Duodenal mucosa (tissue), 2 donors: ENCODE data around the gene ALMS1.
"Not testable (repeated sequence)": the region's sequence is repeated elsewhere in the genome, so short reads cannot be mapped to it uniquely, and the experiment has no call there.

Experiments used
- H3K27ac ChIP-seq: one replicate; pipeline ENCODE4 v1.7.0; 2013; ENCODE audit warnings: low read depth, low read length
- H3K27me3 ChIP-seq, 2 donors: one replicate each; pipeline ENCODE4 v1.7.0; 2013; ENCODE audit warnings: low read length in 2 of 2, control low read depth in 1 of 2; ENCODE audit not compliant: insufficient read depth in 2 of 2, control insufficient read depth in 1 of 2
- H3K36me3 ChIP-seq, 2 donors: one replicate each; pipeline ENCODE4 v1.7.0; 2013; ENCODE audit warnings: low read length in 2 of 2, control low read depth in 1 of 2; ENCODE audit not compliant: insufficient read depth in 2 of 2, control insufficient read depth in 1 of 2
- H3K4me1 ChIP-seq, 2 donors: one replicate each; pipeline ENCODE4 v1.7.0; 2013; ENCODE audit warnings: low read length in 2 of 2, control low read depth in 1 of 2; ENCODE audit not compliant: insufficient read depth in 2 of 2, control insufficient read depth in 1 of 2
- H3K4me3 ChIP-seq, 2 donors: one replicate each; pipeline ENCODE4 v1.7.0; 2013; ENCODE audit warnings: low read length in 2 of 2, low read depth in 1 of 2
- H3K9ac ChIP-seq, 2 donors: one replicate each; pipeline ENCODE4 v1.7.0; 2013; ENCODE audit warnings: low read length in 2 of 2, low read depth in 1 of 2
- H3K9me3 ChIP-seq, 2 donors: one replicate each; pipeline ENCODE4 v1.7.0; 2013; ENCODE audit warnings: low read length in 2 of 2, control low read depth in 1 of 2; ENCODE audit not compliant: control insufficient read depth in 1 of 2

ALMS1 gene

DNA sequence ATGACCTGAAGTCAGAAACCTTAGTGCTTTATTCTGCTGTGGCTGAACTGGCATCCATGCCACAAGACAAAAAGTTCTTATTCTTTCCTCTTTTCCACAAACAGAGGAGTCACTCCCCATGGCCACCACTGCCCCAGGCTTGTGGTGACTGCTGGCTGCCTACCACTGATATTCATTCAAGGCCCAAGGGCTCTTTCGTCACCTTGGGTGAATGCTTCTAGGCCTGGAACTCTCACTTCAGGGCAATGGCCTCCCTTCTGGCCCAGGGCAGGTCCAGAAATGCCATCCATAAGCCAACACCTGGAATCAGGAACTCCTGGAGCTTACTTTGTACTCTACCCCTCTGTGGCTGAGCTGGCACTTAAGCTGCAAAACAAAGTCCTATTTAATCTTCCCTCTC, 146.7 kb downstream of the ALMS1 start:
- H3K9me3 ChIP-seq, result peaks cover 7 to 8% of the 10 kb centered on the region in 2 donors
- H3K36me3 ChIP-seq, result peaks cover 3 to 14% of the 10 kb centered on the region in 2 donors
- no peak overlapping the region for H3K9ac ChIP-seq
- no peak overlapping the region for H3K4me3 ChIP-seq
- H3K27me3 ChIP-seq, result no peaks in the 10 kb centered on the region
- H3K4me1 ChIP-seq, result no peaks in the 10 kb centered on the region
- H3K27ac ChIP-seq, result no peak overlapping the region

DNA sequence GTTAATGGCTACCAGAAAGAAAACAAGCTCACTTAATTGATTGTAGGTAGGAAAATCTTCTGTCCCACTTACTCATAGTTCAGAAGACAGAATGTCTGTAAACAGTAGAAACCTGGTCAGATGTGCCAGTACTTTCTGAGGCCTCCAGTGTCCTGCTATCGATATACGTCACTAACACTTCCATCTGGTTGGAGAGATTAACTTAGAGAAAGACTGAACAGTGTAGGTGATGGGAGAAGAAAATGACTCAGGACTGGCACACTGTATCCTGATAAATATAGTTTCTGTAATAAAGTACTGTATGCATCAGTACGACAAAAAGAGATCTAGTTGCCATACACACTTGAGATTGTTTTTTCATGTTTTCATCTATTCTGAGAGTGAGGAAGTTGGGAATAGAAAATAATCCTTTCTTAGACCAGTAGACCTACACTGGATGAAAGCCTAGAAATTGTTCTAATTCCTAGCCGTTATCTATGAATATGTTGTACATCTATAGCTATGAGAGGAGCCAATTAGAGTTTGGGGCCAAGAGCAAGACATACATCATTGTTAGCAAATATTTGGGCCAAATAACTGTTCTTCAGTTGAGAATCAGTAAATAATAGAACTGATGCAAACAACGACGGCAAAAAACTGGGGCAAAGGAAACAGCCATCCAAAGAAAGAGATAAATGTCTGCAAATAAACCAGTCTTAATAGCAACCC, 150.7 kb downstream of the ALMS1 start:
- H3K4me1 ChIP-seq, result no peaks in the 10 kb centered on the region
- H3K27ac ChIP-seq, result no peak overlapping the region
- H3K27me3 ChIP-seq, result no peaks in the 10 kb centered on the region
- peaks cover 3 to 14% of the 10 kb centered on the region in 2 donors for H3K36me3 ChIP-seq
- no peaks in the 10 kb centered on the region for H3K9me3 ChIP-seq
- H3K4me3 ChIP-seq, result no peak overlapping the region
- H3K9ac ChIP-seq, result no peak overlapping the region

DNA sequence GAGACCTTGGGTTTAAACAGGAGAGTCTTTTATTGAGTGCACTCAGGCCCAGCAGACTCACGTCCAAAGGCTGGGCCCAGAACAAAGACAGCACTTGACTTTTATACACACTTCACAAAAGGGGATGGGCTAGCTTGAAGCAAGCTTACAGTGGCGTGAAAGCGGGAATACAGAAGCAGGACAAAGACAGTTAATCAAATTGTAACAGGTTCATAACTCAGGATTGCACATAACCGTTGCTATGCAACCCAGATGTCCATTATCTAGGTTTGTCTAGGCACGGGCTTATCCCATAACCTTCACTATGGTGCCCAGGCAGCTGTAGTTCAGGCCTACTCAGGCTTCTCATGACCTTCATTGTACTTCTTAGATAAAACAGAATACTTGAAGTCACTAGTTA, 175.2 kb downstream of the ALMS1 start:
- not testable (repeated sequence) for H3K4me3 ChIP-seq, H3K4me1 ChIP-seq, H3K9ac ChIP-seq, H3K27ac ChIP-seq, H3K27me3 ChIP-seq, H3K36me3 ChIP-seq, H3K9me3 ChIP-seq

DNA sequence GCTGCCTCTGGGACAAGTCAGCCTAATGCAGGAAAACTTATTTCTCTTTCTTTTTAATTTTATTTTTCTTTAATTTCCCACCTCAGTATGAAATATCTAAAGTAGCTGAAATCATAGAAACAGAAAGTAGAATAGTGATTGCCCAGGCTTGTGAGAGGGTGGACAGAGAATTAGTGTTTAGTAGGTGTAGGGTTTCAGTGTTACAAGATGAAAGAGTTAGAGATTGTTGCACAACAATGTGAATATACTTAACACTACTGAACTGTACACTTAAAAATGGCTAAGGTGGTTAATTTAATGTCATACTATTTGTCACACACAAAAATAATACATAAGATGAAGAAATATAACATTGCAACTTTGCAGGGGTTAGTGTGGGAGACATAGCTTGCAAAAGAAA, 175.8 kb downstream of the ALMS1 start:
- Histone ChIP-seq H3K4me1 (no peaks in the 10 kb centered on the region), H3K27ac (no peak overlapping the region), H3K9ac (no peak overlapping the region), H3K9me3 (no peaks in the 10 kb centered on the region), H3K27me3 (no peaks in the 10 kb centered on the region), H3K36me3 (peaks cover 0 to 6% of the 10 kb centered on the region in 2 donors), H3K4me3 (no peak overlapping the region)

DNA sequence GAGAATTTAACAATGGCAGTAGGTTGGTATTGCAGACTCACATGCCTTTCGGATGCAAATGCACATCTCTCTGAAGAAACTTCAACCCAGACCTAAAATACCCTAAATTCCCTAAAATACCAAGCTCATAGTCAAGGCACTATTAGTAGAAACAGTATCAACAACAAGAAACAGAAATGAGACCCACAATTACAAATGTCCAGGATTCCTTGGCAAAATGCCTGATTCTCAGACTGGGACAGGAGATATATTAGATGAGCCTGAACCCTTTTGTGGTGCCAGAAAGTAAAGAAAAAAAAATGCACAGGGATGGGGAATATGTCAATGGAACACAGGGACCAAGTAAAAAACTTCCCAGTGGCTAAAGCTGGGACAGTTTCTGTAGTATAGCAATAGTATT, 179.3 kb downstream of the ALMS1 start:
- no peaks in the 10 kb centered on the region for H3K4me1 ChIP-seq
- H3K27me3 ChIP-seq, result no peaks in the 10 kb centered on the region
- no peak overlapping the region for H3K9ac ChIP-seq
- no peaks in the 10 kb centered on the region for H3K9me3 ChIP-seq
- no peak overlapping the region for H3K27ac ChIP-seq
- H3K4me3 ChIP-seq, result no peak overlapping the region
- no peaks in the 10 kb centered on the region for H3K36me3 ChIP-seq

DNA sequence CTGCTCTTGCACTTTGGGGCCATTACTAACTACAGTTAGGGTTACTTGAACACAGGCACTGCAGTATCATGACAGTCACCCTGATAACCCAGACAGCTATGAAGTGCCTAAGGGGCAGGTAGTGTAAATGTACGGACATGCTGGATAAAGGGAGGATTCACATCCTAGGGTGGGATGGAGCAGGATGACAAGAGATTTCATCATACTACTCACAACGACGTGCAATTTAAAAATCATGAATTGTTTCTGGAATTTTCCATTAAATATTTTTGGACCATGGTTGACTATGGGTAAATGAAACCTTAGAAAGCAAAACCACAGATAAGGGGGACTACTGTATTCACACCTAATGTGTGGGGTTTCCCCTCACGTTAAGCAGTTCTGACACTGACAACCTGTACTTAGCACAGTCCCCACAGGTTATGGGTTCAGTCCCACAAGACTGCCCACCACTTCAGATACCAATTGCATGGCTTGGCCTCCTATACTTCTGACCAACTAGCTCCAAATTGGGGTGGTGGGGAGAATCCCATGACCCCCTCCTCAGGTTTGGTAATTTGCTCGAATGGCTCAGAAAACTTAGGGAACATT, 180.7 kb downstream of the ALMS1 start:
- Histone ChIP-seq H3K9ac (no peak overlapping the region), H3K4me3 (no peak overlapping the region), H3K4me1 (no peaks in the 10 kb centered on the region), H3K27me3 (no peaks in the 10 kb centered on the region), H3K36me3 (no peaks in the 10 kb centered on the region), H3K27ac (no peak overlapping the region), H3K9me3 (no peaks in the 10 kb centered on the region)

DNA sequence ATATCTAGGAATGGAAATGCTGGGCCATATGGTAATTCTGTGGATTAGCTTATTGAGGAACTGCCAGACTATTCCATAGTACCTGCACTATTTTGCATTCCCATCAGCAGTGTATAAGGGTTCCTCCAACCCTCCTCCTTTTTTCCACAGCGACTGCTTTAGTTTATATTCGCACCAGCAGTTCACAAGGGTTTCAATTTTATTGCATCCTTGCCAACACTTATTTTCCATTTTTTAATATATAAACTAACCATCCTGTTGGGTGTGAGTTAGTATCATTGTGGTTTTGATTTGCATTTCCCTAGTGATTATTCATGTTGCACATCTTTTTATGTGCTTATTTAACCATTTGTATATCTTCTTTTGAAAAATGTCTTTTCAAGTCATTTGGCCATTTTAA, 189.6 kb downstream of the ALMS1 start:
- Histone ChIP-seq H3K27me3 (no peaks in the 10 kb centered on the region), H3K4me3 (no peak overlapping the region), H3K9me3 (no peaks in the 10 kb centered on the region), H3K36me3 (peaks cover 3 to 6% of the 10 kb centered on the region in 2 donors), H3K9ac (no peak overlapping the region), H3K27ac (no peak overlapping the region), H3K4me1 (no peaks in the 10 kb centered on the region)

DNA sequence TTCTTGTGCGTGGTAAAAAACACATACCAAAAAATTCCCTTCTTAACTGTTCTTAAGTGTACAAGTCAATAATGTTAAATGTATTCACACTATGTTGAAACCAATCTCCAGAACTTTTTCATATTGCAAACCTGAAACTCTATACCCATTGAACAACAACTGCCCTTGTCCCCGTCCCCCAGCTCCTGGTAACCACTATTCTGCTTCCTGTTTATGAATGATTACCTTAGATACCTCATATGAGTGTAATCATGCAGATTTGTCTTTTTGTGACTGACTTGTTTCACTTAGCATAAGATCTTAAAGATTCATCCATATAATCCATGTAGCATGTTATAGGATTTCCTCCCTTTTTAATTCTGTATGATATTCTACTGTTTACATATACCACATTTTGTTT, 196.7 kb downstream of the ALMS1 start:
- H3K36me3 ChIP-seq, result no peaks in the 10 kb centered on the region
- no peaks in the 10 kb centered on the region for H3K4me1 ChIP-seq
- no peaks in the 10 kb centered on the region for H3K9me3 ChIP-seq
- H3K27me3 ChIP-seq, result no peaks in the 10 kb centered on the region
- H3K9ac ChIP-seq, result no peak overlapping the region
- H3K4me3 ChIP-seq, result no peak overlapping the region
- H3K27ac ChIP-seq, result no peak overlapping the region

DNA sequence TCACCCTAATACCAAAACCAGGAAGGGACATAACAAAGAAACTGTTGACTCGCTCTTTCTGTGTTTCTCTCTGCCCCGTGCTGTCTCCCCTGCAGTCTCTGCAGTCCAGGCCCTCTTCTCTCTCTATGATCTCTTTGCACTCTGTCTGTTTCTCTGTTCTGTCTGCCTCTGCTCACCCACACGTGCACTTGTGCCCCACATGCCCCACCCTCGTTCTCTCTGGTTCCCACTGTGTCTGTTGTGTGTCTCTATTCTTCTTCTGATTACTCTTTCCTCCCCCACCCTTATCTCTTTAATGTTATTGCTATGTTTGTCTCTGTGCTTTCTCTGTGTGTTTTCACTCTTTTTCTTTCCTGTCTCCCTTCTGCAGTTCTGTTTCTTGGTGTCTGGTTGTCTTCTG, 202.5 kb downstream of the ALMS1 start:
- Histone ChIP-seq H3K4me3 (no peak overlapping the region), H3K9ac (no peak overlapping the region), H3K36me3 (no peaks in the 10 kb centered on the region), H3K27ac (no peak overlapping the region), H3K4me1 (no peaks in the 10 kb centered on the region), H3K9me3 (no peaks in the 10 kb centered on the region), H3K27me3 (no peaks in the 10 kb centered on the region)

DNA sequence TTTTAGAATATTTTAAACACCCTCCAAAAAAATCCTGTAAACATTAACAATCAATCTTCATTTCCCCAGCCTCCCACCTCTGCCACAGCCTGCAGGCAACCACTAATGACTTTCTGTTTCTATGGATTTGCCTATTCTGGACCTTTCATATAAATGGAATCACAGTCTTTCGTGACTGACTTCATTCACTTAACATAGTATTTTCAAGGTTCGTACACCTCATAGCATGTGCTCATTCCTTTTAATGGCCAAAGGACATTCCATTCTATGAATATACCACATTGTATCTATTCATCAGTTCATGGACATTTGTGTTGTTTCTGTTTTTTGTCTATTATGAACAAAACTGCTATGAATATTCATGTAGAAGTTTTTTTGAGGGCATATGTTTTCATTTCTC, 208.0 kb downstream of the ALMS1 start:
- Histone ChIP-seq H3K36me3 (peaks cover 0 to 3% of the 10 kb centered on the region in 2 donors), H3K27ac (no peak overlapping the region), H3K4me1 (no peaks in the 10 kb centered on the region), H3K27me3 (no peaks in the 10 kb centered on the region), H3K4me3 (no peak overlapping the region), H3K9ac (no peak overlapping the region), H3K9me3 (peaks cover 0 to 7% of the 10 kb centered on the region in 2 donors)
